ENCODE data around the gene SELENOS. TPM values are rescaled to one million over a fixed set of nuclear protein-coding genes. Genes with fewer than 3 reads are reported as not detected.

Gene SELENOS
- polyA plus RNA-seq, 3 donors = 40.2 to 70.2 (median 51.6) TPM

- H3K36me3 Mint-ChIP-seq = no peaks in the 10 kb centered on the region
- no peaks in the 10 kb centered on the region for H3K36me3 ChIP-seq (replicated peaks in 1 of 2; ENCODE audit: control insufficient read depth in 1 of 2, insufficient read depth in 2 of 2, low read length in 2 of 2)
- 95% methylated on average over 12 of the region's 16 CpGs for WGBS (ENCODE audit: insufficient coverage)
- TF ChIP-seq CTCF (IDR thresholded peaks at IDR 0.05) = no peak
- intact Hi-C loops (cut with micrococcal nuclease) = no loop called here
- peaks cover 0 to 2% (median 0%) of the 10 kb centered on the region in 7 donors for H3K9me3 Mint-ChIP-seq
- H3K4me2 ChIP-seq (replicated peaks; ENCODE audit: extremely low read depth, low read length, poor library complexity, severe bottlenecking) = no peak overlapping the region
- no peak overlapping the region for H2AFZ ChIP-seq (ENCODE audit: insufficient read depth, low read depth, low read length, poor library complexity, severe bottlenecking)
- DNase-seq = no peak
- no peaks in the 10 kb centered on the region for H3K79me2 ChIP-seq (ENCODE audit: insufficient read depth, low read length)
- no peaks in the 10 kb centered on the region for H3K9me3 ChIP-seq (replicated peaks in 1 of 2; ENCODE audit: control insufficient read depth in 1 of 2, insufficient read depth in 1 of 2, low read length in 2 of 2)
- no peak overlapping the region for H3K27ac ChIP-seq (ENCODE audit: low read depth in 1 of 2, low read length in 2 of 2)
- H3K27me3 ChIP-seq (ENCODE audit: control insufficient read depth in 2 of 2, insufficient read depth in 2 of 2, low read length in 2 of 2) = no peaks in the 10 kb centered on the region
- no peaks in the 10 kb centered on the region for H3K4me1 Mint-ChIP-seq
- H4K20me1 ChIP-seq (ENCODE audit: insufficient read depth, low read length) = no peaks in the 10 kb centered on the region
- H3K27me3 Mint-ChIP-seq (ENCODE audit: low read depth in 3 of 3) = peaks cover 7 to 12% (median 10%) of the 10 kb centered on the region in 3 donors
- H3K27ac Mint-ChIP-seq = no peak overlapping the region
- no peak overlapping the region for H3K4me3 ChIP-seq (replicated peaks in 1 of 3; ENCODE audit: low read depth in 2 of 3, low read length in 3 of 3)
- no peak overlapping the region for H3K9ac ChIP-seq (ENCODE audit: insufficient read depth, low read length, poor library complexity, severe bottlenecking)
- no peaks in the 10 kb centered on the region for H3K4me1 ChIP-seq (ENCODE audit: control insufficient read depth in 1 of 2, insufficient read depth in 2 of 2, low read length in 2 of 2)
- H3K4me3 Mint-ChIP-seq = no peak overlapping the region
Measured at GRCh38 chr15:101307897-101308603, 30.8 kb upstream of the SELENOS start.

- H3K4me3 ChIP-seq (replicated peaks in 1 of 3; ENCODE audit: low read depth in 2 of 3, low read length in 3 of 3) = no peak overlapping the region
- Mint-ChIP-seq H3K36me3 (no peaks in the 10 kb centered on the region), H3K9me3 (peaks cover 0 to 2% (median 0%) of the 10 kb centered on the region in 7 donors), H3K4me3 (no peak overlapping the region), H3K4me1 (no peaks in the 10 kb centered on the region), H3K27ac (peak overlapping the region in 1 of 7 donors; percentile 9), H3K27me3 (ENCODE audit: low read depth in 3 of 3) (peaks cover 4 to 15% (median 10%) of the 10 kb centered on the region in 3 donors)
- H3K9me3 ChIP-seq (replicated peaks in 1 of 2; ENCODE audit: control insufficient read depth in 1 of 2, insufficient read depth in 1 of 2, low read length in 2 of 2) = no peaks in the 10 kb centered on the region
- intact Hi-C loops (cut with micrococcal nuclease) = no loop called here
- TF ChIP-seq CTCF (IDR thresholded peaks at IDR 0.05) = no peak
- no peak for DNase-seq
- no peaks in the 10 kb centered on the region for H3K27me3 ChIP-seq (ENCODE audit: control insufficient read depth in 2 of 2, insufficient read depth in 2 of 2, low read length in 2 of 2)
- H3K9ac ChIP-seq (ENCODE audit: insufficient read depth, low read length, poor library complexity, severe bottlenecking) = no peak overlapping the region
- no peak overlapping the region for H3K4me2 ChIP-seq (replicated peaks; ENCODE audit: extremely low read depth, low read length, poor library complexity, severe bottlenecking)
- no peaks in the 10 kb centered on the region for H3K79me2 ChIP-seq (ENCODE audit: insufficient read depth, low read length)
- H3K4me1 ChIP-seq (ENCODE audit: control insufficient read depth in 1 of 2, insufficient read depth in 2 of 2, low read length in 2 of 2) = no peaks in the 10 kb centered on the region
- no peaks in the 10 kb centered on the region for H3K36me3 ChIP-seq (replicated peaks in 1 of 2; ENCODE audit: control insufficient read depth in 1 of 2, insufficient read depth in 2 of 2, low read length in 2 of 2)
- WGBS (ENCODE audit: insufficient coverage) = 87% methylated on average over 24 of the region's 24 CpGs
- no peaks in the 10 kb centered on the region for H4K20me1 ChIP-seq (ENCODE audit: insufficient read depth, low read length)
- no peak overlapping the region for H2AFZ ChIP-seq (ENCODE audit: insufficient read depth, low read depth, low read length, poor library complexity, severe bottlenecking)
- H3K27ac ChIP-seq (ENCODE audit: low read depth in 1 of 2, low read length in 2 of 2) = no peak overlapping the region
Measured at GRCh38 chr15:101307048-101307896, 30.0 kb upstream of the SELENOS start.
